Spleen (tissue), 7 donors: ENCODE measurements around the gene SGIP1.

ENCODE experiments used
- POLR2A ChIP-seq, 3 donors: fragments of 450-650 bp; IDR thresholded peaks; one replicate each; pipeline ENCODE4 v1.5.1; 2017; ENCODE audit warnings: antibody characterized with exemption in 3 of 3, mild to moderate bottlenecking in 1 of 3
- TF ChIP-seq, protein P1 (sequence below), 11 experiments: fragments of 200-600 bp in 7 of 11; fragments of 450-650 bp in 4 of 11; sonication (generic) in 4 of 11; IDR thresholded peaks in 8 of 11; conservative IDR thresholded peaks in 3 of 11; 1 replicate in 7 of 11; 2 replicates in 4 of 11; pipeline versions ENCODE4 v1.4.0 to v1.8.0; 2016 to 2021; ENCODE audit warnings: antibody characterized with exemption in 11 of 11, inconsistent platforms in 4 of 11, mild to moderate bottlenecking in 1 of 11
- donor health status: DM: no; HTN: no; CAD: no; lungs with moderate emphysema.
- donor health status: DM: no; HTN: no; CAD: no.
- donor health status: DM: no; HTN: no; CAD: no.

DNA sequence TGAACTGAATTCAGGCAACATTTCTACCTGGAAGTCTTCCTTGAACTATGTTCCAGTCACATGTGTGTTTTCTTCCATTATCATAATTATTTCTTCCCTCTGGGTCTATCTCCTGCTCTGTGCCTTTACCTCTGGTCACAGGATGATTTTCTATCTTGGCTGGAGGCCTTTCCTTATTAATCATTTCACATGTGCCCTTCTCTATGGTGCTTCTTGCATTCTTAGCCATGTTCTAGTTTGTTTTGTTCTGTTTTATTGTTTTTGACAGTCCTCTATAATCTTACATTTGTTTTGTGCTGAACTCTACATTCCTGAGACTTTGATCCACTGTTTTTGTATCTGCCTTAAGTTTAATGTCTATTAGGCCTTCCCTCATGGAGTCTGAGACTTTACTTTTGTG is 51.0 kb downstream of the SGIP1 start:
- TF ChIP-seq POLR2A (IDR thresholded peaks at IDR 0.05): no peak
- TF ChIP-seq, protein P1, sequence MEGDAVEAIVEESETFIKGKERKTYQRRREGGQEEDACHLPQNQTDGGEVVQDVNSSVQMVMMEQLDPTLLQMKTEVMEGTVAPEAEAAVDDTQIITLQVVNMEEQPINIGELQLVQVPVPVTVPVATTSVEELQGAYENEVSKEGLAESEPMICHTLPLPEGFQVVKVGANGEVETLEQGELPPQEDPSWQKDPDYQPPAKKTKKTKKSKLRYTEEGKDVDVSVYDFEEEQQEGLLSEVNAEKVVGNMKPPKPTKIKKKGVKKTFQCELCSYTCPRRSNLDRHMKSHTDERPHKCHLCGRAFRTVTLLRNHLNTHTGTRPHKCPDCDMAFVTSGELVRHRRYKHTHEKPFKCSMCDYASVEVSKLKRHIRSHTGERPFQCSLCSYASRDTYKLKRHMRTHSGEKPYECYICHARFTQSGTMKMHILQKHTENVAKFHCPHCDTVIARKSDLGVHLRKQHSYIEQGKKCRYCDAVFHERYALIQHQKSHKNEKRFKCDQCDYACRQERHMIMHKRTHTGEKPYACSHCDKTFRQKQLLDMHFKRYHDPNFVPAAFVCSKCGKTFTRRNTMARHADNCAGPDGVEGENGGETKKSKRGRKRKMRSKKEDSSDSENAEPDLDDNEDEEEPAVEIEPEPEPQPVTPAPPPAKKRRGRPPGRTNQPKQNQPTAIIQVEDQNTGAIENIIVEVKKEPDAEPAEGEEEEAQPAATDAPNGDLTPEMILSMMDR (IDR thresholded peaks at IDR 0.05 in 8 of 11, conservative IDR thresholded peaks at IDR 0.05 in 3 of 11): no peak
